K562 (cell line): ENCODE data around the gene ABCF2. TPM values are rescaled to one million over a fixed set of nuclear protein-coding genes. Genes with fewer than 3 reads are reported as not detected.

Experiments
- GABPB2 ChIP-seq: fragments of 250-450 bp; sonication (Bioruptor Pico); conservative IDR thresholded peaks from 2 replicates; pipeline ENCODE4 v1.5.1; 2021; ENCODE audit warnings: mild to moderate bottlenecking
- GATAD2A ChIP-seq: fragments of 450-650 bp; IDR thresholded peaks from 2 replicates; pipeline ENCODE4 v1.6.1; 2017
- HDAC2 ChIP-seq: fragments of 450-650 bp; IDR thresholded peaks from 2 replicates; pipeline ENCODE4 v1.6.1; 2016; ENCODE audit warnings: mild to moderate bottlenecking
- HIVEP1 ChIP-seq: fragments of 250-450 bp; sonication (Bioruptor Pico); IDR thresholded peaks from 2 replicates; pipeline ENCODE4 v1.4.0; 2020; ENCODE audit warnings: mild to moderate bottlenecking
- IRF1 ChIP-seq: sonication (generic); formaldehyde crosslinking; IDR thresholded peaks from 2 replicates; pipeline ENCODE4 v1.8.0; 2022; ENCODE audit warnings: missing genetic modification reagents, mild to moderate bottlenecking, borderline replicate concordance
- L3MBTL2 ChIP-seq: fragments of 450-650 bp; IDR thresholded peaks from 2 replicates; pipeline ENCODE4 v1.6.1; 2016; ENCODE audit warnings: mild to moderate bottlenecking, moderate library complexity
- MCM3 ChIP-seq: fragments of 450-650 bp; IDR thresholded peaks from 2 replicates; pipeline ENCODE4 v1.6.1; 2016
- NELFE ChIP-seq: IDR thresholded peaks from 2 replicates; pipeline ENCODE4 v1.6.1; 2011; ENCODE audit warnings: mild to moderate bottlenecking; ENCODE audit not compliant: insufficient read depth, insufficient read length
- NR2F6 ChIP-seq: fragments of 450-650 bp; formaldehyde crosslinking; IDR thresholded peaks from 2 replicates; pipeline ENCODE4 v1.4.0; 2020; ENCODE audit warnings: mild to moderate bottlenecking
- PHF8 ChIP-seq: fragments of 200-600 bp; sonication (generic); IDR thresholded peaks from 2 replicates; pipeline ENCODE4 v1.6.1; 2012; ENCODE audit warnings: mixed run types, mild to moderate bottlenecking, inconsistent platforms, low read length, moderate library complexity, borderline replicate concordance
- PHTF2 ChIP-seq: fragments of 250-450 bp; sonication (Bioruptor Pico); IDR thresholded peaks from 2 replicates; pipeline ENCODE4 v1.5.0; 2021; ENCODE audit warnings: mild to moderate bottlenecking
- POLR2G ChIP-seq: fragments of 200-400 bp; formaldehyde crosslinking; IDR thresholded peaks from 2 replicates; pipeline ENCODE4 v1.6.1; 2017; ENCODE audit warnings: low read depth, mild to moderate bottlenecking, antibody characterized with exemption, low read length, moderate library complexity
- RBM25 ChIP-seq: fragments of 200-400 bp; formaldehyde crosslinking; IDR thresholded peaks from 2 replicates; pipeline ENCODE4 v1.6.1; 2018; ENCODE audit warnings: low read length, low read depth, moderate library complexity; ENCODE audit not compliant: severe bottlenecking
- SP1 ChIP-seq: sonication (generic); formaldehyde crosslinking; IDR thresholded peaks from 2 replicates; pipeline ENCODE4 v1.8.1; 2022; ENCODE audit warnings: mild to moderate bottlenecking, missing genetic modification reagents
- TBP ChIP-seq: optimal IDR thresholded peaks from 2 replicates; pipeline ENCODE3; 2011; ENCODE audit warnings: low read depth, low read length, improper control_type of control experiment
- ZBTB2 ChIP-seq: fragments of 450-650 bp; IDR thresholded peaks from 2 replicates; pipeline ENCODE4 v1.6.1; 2016; ENCODE audit warnings: antibody characterized with exemption
- ZNF12 ChIP-seq: sonication (generic); formaldehyde crosslinking; IDR thresholded peaks from 2 replicates; pipeline ENCODE4 v1.4.0; 2020; ENCODE audit warnings: mild to moderate bottlenecking, missing genetic modification reagents
- ZNF134 ChIP-seq: fragments of 250-450 bp; sonication (Bioruptor Pico); conservative IDR thresholded peaks from 2 replicates; pipeline ENCODE4 v1.4.0; 2020
- ZNF668 ChIP-seq: fragments of 250-450 bp; sonication (Bioruptor Pico); IDR thresholded peaks from 2 replicates; pipeline ENCODE4 v1.8.0; 2022; ENCODE audit warnings: mild to moderate bottlenecking, inconsistent platforms
- polyA plus RNA-seq, 8 experiments: library from polyadenylated mRNA; depleted of rRNA in 4 of 8; stranded (reverse) in 5 of 8; unstranded in 3 of 8; fragments of >200 nt; fragmentation: Nextera tagmentation in 2 of 8; fragmentation: Illumina TruSeq in 1 of 8; extraction: Ambion mirVana in 2 of 8; extraction: Trizol in 1 of 8; gene quantifications; 2 replicates each; pipeline versions ENCODE4 v1.2.1 to v1.2.3, GENCODE V29; 2011 to 2014; ENCODE audit warnings: inconsistent platforms in 1 of 8, missing spikeins in 1 of 8
- total RNA-seq, 7 experiments: library from RNA; depleted of rRNA in 6 of 7; stranded (reverse); fragments of >200 nt in 6 of 7; fragmentation: Illumina TruSeq in 2 of 7; extraction: Trizol in 2 of 7; gene quantifications; 2 replicates each; pipeline versions ENCODE4 v1.2.1 to v1.2.3, GENCODE V29; 2011 to 2021; ENCODE audit warnings: low replicate concordance in 1 of 7
- TF ChIP-seq, protein P1 (sequence below), 2 experiments: fragments of 150-350 bp in 1 of 2; IDR thresholded peaks; 2 replicates each; pipeline ENCODE4 v1.6.1; 2012 to 2016; ENCODE audit warnings: low read depth in 2 of 2, low read length in 2 of 2, mild to moderate bottlenecking in 1 of 2, moderate library complexity in 1 of 2
- TF ChIP-seq, protein P2 (sequence below): fragments of 250-450 bp; sonication (Bioruptor Pico); IDR thresholded peaks from 2 replicates; pipeline ENCODE4 v1.6.1; 2021; ENCODE audit warnings: mild to moderate bottlenecking

The ABCF2 gene
- total and polyA plus RNA-seq, 9 of the 15 experiments (the other 6 are each of a cell fraction or from before 2014, with no cell fraction given), result 62.1 to 224 (median 113) TPM

- TF ChIP-seq, protein P1, sequence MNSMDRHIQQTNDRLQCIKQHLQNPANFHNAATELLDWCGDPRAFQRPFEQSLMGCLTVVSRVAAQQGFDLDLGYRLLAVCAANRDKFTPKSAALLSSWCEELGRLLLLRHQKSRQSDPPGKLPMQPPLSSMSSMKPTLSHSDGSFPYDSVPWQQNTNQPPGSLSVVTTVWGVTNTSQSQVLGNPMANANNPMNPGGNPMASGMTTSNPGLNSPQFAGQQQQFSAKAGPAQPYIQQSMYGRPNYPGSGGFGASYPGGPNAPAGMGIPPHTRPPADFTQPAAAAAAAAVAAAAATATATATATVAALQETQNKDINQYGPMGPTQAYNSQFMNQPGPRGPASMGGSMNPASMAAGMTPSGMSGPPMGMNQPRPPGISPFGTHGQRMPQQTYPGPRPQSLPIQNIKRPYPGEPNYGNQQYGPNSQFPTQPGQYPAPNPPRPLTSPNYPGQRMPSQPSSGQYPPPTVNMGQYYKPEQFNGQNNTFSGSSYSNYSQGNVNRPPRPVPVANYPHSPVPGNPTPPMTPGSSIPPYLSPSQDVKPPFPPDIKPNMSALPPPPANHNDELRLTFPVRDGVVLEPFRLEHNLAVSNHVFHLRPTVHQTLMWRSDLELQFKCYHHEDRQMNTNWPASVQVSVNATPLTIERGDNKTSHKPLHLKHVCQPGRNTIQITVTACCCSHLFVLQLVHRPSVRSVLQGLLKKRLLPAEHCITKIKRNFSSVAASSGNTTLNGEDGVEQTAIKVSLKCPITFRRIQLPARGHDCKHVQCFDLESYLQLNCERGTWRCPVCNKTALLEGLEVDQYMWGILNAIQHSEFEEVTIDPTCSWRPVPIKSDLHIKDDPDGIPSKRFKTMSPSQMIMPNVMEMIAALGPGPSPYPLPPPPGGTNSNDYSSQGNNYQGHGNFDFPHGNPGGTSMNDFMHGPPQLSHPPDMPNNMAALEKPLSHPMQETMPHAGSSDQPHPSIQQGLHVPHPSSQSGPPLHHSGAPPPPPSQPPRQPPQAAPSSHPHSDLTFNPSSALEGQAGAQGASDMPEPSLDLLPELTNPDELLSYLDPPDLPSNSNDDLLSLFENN (IDR thresholded peaks at IDR 0.05; ENCODE audit: low read depth in 2 of 2, low read length in 2 of 2), result no peak
- TF ChIP-seq ZBTB2 (peak; percentile 72; the same call in 1 of the 2 replicates), PHTF2 (CRISPR knock-in tag) (no peak), GATAD2A (no peak), RBM25 (no peak), HDAC2 (no peak), ZNF12 (CRISPR knock-in tag) (no peak), IRF1 (CRISPR knock-in tag) (no peak), GABPB2 (CRISPR knock-in tag) (no peak), SP1 (no peak), ZNF134 (no peak), TBP (no peak), PHF8 (peak; percentile 8; the same call in 1 of the 2 replicates), MCM3 (no peak), POLR2G (0 out of 2 replicates have a peak, but pooled peaks have one; percentile 24), NELFE (no peak), ZNF668 (CRISPR knock-in tag) (no peak), HIVEP1 (CRISPR knock-in tag) (no peak), NR2F6 (CRISPR knock-in tag) (no peak), L3MBTL2 (peak; percentile 64)
- TF ChIP-seq, protein P2, sequence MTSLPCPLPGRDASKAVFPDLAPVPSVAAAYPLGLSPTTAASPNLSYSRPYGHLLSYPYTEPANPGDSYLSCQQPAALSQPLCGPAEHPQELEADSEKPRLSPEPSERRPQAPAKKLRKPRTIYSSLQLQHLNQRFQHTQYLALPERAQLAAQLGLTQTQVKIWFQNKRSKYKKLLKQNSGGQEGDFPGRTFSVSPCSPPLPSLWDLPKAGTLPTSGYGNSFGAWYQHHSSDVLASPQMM (CRISPR knock-in tag), result no peak
Observed at GRCh38 chr7:151249034-151249731, 22.2 kb upstream of the ABCF2 start (continued).
